Activated CD4-positive, CD25-positive, alpha-beta regulatory T cell (primary cell): ENCODE data around the gene CDK15.

Source experiments
- DNase-seq, 4 experiments: peaks; one replicate each; lab custom pipeline; 2025; lab: John Stamatoyannopoulos, UW

CDK15 gene

DNA sequence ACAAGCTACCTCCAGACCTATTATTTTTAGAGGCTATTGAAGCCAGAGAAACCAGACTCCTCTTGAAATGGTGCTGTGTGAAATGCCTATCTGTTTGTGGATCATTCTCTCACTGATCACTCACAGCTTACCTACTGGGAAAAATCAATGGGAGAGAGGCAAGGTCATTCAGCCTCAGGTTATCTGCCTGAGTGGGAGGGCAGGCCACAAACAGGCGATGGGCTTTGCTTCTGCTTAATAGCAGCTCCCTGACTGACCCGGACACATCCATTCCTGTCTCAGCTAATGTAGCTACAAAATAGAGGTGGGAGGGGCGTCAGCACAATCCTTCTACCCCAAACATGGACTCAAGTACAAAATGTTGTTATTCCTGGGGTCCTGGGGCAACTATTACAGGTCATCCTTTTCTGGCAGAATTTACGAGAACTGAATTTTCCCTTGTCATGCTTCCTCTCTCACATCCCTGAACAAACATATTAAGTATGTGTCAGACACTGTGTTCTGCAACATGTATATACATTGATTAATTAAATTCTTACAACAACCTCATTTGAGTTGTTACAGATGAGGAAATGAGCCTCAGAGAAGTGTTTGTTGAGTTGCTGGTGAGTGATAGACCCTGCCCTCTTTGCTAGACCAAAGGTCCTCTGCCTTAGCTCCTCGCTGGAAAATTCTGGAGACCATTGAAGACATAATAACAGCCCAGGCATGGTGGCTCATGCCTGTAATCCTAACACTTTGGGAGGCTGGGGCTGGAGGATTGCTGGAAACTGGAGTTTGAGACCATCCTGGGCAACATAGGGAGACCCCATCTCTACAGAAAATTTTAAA lies 60.5 kb downstream of the CDK15 start:
- DNase-seq: no peak

DNA sequence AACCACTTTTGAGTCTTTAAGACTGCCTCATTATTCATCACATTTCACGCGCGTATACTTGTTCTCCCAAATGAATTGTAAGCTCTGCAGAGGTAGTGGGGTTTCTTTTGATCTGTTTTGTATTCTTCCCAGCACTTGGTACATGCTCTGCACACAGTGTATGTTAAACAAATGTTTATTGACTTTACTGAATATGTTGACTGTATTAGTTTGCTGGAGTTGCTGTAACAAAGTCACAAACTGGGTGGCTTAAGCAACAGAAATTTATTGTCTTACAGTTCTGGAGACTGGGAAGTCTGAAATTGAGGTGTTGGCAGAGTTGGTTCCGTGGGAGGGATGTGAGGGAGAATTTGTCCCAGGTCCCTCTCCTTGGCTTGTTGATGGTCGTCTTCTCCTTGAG lies 65.1 kb downstream of the CDK15 start:
- no peak for DNase-seq

DNA sequence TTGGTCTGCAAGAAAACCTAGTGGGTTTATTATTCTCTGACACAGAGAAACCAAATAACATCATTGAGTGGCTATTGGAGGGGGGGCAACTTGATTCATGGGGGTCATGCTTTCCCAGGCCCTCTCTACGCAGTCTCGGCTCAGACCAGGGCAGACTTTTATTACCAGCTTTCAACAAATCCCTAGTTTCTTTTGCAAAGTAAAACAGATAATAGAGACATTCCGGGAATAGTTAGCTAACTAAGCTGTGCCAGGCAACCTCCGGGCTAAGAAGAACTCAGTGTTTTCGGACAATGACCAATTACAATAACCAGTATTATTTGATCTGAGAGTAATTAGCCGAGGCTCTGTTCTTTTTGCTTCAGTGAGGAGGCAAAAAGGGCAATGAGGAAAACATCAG lies 66.3 kb downstream of the CDK15 start:
- DNase-seq: no peak

DNA sequence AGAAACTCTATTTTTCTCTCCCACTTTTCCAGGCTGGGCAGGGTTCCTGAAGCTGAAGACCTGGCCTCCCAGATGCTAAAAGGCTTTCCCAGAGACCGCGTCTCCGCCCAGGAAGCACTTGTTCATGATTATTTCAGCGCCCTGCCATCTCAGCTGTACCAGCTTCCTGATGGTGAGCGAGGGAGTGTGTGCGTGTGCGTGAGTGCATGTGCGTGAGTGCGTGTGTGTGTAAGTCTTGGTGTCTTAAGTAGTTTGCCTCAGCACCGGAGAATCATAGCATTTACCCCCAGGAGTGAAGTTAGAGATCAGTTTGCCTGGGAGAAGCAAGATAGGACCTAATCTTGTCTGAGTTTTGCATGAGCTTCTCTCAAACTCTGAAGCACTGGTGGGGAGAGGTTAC lies 73.7 kb downstream of the CDK15 start:
- no peak for DNase-seq

DNA sequence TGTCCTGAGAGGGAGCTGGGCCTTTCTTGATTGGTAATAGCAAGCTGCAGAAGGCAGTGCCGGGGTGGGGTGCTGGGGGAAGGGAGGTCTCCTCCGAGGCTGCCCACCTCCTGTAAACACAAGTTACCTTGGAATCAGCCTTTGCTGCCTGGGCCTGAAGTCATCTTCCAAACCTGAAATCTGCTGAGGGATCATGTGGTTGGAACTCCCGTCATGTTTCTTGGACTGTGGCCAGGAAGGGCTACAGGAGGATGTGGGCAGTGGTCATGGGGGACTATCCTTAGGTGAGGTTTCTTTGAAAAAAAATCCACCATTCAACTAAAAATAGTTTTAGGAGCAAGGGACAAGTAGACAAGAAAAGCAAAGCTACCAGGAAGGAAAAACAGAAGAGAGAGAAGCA lies 74.2 kb downstream of the CDK15 start:
- no peak for DNase-seq

DNA sequence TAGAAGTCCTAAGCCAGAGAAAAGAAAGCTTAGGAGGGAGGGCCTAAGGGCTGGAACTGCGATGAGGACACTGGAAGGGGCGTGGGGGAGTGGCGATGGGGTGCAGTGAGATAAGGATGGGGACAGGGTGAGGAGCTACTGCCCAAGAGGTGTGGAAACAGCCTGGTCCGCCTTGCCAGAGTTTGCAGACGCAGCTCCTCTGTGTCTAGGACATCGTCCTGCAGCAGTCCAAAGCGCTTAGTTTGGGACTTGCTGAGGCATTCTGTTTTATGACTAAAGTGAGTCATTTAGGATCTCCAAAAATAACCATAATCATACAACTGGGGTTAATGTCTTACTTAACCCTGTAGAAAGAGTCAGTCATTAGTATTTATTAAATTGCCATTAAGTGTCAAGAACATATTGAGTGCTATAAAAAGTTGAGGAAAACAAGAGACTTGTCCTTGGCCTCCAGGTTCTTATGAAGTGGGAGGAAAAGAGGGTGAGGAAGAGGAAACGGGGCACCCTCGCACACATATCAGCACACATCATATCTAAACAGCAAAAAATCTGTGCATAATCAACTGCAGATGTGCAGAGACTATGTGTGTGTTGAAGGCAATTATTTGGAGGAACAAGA lies 74.8 kb downstream of the CDK15 start:
- no peak for DNase-seq

DNA sequence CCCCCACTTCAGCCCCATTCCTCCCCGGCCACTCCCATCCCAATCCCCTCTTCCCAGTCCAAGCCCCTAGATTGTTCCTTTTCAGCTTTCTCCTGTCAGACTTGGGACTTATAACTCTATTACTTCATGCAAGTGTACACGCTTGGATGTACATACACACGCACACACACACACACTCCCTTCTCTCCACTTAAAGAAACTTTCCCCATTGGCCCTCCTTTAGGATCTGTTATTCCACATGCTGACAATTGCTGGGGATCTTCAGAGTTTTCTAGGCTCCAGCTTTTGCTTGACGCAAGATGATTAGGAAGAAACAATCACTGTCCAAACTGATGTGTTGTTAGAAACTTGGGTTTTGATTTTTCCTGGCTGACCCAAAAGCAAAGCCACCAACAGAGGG lies 75.4 kb downstream of the CDK15 start:
- no peak for DNase-seq

DNA sequence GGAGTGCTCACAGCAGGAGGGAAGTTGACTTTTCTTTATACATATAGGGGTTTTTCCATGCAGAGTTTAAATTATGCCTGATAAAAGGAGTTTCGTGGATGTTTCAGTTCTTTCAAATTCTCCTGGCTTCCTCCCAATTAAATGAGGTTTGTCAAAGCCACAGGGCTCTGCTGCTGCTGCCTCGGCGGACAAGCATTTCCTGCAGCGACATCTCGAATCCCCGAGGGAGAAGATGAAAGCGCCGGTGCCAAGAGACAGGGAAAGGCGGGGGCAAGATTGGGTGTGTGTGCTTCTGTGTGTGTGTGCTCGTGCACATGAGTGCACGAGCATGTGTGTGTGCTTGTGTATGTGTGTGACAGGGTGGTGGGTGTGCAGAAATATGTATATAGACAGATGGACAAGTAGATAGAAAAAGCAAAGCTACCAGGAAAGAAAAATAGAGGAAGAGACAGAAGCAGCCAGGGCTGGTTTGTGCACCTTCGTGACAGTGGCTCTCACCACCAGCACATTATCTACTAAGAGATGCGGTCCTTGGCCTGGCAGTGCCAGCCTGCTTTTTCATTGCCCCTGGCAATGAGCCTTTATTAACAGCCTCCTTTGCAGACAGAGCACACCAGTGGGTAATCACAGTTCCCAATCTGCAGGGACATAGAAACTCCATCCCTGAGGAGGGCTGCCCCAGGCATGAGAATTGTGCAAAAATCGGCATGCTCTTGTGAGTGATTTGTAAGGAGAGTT lies 76.2 kb downstream of the CDK15 start:
- no peak for DNase-seq

DNA sequence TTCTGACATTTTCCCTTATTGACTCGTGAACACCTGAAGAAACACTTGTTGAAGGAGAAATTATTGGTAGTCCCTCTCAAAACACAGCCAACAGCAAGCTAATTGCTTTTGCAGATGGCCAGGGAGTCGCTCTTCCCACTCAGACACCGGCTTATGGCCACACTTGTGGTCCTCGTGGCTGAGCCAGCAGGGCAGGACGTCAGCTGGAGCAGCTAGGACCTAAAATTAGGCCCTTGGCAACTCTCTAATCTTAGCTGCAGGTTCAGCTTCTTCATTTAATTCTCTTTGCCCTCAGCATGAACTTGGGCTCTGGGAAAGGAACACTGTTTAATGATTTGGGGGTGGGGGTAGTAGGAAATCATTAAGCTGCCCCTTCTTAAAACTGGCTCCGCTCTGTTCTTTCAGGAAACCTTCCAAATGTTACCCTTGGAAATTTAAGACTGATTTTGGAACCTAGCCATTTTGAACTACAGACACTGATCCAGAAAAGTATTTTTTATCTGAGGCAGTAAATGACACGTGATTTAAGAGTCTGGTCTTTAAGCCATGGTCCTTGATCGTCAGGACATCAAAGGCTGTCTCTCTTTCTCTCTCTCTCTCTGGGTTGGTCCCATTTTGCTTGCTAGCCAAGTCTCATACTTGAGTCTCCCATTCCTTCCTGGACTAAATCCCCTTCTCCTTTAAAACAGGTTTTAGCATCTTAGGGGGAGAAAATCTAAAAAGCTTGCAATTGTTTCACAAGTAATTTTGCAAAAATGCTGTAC lies 77.5 kb downstream of the CDK15 start:
- DNase-seq: no peak

DNA sequence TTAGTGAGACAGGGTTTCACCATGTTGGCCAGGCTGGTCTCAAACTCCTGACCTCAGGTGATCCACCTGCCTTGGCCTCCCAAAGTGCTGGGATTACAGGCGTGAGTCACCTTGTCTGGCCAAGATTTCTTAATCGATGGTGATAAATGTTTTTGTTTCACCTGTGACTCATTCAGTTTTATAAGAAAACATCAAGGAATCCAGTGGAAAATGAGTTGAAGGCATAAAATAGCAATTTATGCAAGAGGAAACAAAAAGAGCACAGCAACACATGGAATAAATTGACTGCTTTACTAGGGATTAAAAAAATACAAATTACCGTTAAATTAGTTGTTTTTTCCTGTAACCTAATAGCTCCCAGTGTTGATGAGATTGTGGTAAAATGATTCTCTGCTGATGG lies 80.2 kb downstream of the CDK15 start:
- DNase-seq: no peak

DNA sequence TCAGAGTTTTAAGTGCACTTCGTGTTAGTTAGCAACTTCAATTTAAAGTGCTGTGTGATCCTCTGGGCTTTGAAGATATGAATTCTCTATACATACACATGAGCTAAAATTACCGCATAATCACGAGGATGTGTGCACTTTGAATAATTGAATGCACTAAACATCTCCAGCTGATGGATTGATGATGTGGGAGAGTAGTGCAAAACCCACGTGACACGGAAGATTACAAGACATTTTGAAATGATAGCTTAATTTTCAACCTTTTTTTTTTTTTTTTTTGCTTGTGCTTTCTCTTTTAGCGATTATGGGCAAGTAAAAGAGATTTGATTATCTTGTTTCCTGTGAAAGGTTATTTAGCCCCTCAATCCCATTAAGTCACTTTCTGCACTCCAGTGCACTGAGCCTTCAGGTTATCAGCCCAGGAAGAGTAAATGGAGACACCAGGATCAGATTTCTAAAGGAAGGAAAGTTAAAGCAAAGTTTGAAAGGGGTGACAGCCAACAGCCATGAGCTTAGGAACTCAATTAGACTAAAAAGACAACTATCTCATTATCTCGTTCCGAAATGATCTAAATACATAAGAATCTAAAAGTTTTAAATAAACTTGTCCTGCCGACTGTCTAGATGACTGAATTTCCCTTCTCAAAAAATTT lies 81.6 kb downstream of the CDK15 start:
- no peak for DNase-seq

DNA sequence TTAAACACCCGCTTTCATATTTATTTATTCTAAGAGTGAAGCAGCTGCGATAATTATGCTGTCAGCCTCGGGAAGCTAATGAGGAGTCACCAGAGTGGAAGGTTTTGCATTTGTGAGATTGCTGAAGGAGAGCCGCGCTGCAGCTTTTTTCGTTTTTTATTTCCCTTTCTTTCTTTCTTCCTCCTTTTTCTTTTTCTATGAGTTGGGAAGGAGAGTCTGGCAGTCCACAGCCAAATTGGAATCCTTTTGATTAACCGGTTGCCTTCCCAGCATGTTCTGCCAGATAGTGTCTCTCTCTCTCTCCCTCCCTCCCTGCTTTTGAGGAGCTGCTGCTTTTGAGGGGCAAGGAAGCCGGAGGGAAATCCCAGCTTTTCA lies 82.1 kb downstream of the CDK15 start:
- DNase-seq: no peak

DNA sequence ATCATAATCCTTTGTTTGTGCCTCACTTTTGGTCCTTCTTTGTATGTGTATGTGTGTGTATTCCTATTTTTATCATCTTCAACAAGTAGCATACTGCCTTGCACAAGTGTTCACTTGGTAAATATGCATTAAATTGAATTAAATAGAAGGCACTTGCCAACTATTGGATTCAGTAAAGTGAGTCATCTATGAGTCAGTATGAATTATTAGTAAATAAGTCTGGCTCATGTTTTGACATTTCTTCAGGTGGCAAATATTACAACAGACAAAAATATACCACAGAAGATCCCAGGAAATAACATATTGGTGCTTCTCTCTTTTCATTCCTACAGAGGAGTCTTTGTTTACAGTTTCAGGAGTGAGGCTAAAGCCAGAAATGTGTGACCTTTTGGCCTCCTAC lies 84.1 kb downstream of the CDK15 start:
- no peak for DNase-seq

DNA sequence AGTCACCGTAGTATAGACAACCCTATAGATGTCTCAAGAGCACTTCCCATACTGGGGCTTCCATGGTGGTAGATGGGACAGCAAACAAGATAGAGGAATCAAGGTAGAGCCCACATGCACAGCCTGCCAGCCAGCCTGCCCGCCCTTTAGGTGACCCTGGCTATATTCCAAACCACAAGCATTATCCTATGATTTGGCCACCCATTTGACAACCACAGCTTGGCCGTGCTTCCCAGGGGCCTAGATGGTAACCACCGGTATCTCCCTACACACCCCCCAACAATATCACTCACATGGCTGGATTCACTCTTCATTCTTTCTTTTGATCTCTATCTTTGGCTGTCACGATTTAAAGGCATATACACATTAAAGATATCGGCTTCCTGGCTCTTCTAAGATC lies 85.3 kb downstream of the CDK15 start:
- no peak for DNase-seq

DNA sequence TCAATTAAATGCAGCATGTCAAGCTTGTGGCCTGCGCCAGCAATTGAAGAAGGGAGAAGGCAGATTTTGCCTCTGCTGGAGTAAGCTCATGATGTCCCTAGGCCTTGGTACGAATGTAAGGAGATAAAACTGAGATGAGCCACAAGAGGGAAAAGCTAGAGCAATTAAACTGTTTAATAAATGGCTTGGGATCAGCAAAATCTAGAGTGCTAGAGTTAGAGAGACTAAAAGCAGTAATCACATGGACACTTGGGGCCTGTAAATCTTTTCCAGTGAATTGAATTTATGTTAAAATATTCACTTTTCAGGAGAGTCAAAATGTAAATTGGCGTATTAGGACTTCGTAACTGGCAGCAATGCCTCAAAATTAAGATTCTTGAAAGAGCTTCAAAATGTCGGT lies 86.2 kb downstream of the CDK15 start:
- DNase-seq: no peak

DNA sequence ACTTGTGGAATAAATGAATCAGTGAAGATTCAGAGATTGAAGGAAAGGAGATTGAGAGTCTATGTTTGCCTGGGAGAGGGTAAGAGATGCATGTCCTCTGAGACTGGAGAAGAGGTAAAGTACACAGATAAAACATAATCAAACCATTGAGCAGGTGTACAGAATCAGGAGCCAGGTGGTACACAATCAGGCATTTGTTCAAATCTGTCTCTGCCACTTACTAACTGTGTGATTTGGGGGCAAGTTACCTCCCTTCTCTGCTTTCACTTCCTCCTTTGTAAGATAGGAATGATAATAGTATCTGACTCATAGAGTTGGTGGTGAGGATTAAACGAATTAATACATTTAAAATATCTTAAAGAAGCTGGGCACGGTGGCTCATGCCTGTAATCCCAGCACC lies 94.0 kb downstream of the CDK15 start:
- DNase-seq: no peak

DNA sequence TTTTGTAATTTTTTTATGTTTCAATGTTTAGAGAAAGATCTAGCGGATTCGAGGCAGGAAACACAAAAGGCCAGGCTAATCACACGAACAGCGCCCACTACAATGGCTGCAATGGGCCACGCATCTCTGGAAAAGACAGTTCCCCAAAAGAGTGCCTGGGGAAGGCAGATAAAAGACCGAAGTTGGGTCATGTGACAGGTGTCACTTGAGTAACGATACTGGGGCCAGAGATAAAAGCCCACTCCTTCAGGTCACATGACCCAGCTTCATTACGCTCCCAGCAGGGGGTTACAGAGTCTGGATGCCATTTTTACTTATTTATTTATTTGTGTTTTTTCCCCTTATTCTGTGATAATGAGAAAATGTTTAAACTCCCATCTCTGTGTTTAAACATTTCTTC lies 95.4 kb downstream of the CDK15 start:
- DNase-seq: no peak

DNA sequence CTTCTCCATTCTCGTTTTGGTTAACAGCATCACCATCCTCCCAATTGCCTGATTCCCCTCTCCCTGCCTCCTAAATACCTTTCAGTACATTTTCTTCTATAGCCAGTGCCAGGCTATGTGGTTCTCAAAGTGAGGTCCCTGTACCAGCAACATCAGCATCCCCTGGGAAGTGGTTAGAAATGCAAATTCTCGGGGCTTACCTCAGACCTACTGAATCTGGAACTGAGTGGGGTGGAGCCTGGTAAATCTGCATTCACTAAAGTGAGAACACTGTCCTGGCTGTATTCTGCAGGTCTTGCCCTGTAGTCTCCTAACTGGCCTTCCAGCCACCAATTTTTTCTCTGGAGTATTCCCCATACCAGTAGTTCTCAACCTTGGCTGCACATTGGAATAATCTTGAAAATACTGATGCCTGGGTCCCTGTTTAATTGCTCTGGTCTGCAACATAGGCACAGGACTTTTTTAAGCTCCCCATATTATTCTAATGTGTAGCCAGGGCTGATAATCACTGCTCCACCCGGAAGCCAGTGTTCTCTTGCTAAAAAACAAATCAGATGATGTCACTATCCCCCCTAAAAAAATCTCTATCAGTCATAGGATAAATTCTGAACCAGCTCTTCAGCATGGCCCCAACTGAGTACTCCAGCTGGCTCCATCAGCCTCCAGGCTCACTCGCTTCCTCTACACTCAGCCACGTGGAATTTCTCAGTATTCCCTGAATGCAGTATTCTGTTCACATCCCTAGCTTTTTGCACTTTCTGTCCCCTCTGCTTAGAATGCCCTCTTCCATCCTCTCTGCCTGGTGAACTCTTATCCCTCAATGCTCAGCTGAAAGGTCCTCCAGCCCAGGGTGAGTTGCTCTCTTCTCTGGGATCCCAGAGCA lies 98.4 kb downstream of the CDK15 start:
- DNase-seq: no peak

DNA sequence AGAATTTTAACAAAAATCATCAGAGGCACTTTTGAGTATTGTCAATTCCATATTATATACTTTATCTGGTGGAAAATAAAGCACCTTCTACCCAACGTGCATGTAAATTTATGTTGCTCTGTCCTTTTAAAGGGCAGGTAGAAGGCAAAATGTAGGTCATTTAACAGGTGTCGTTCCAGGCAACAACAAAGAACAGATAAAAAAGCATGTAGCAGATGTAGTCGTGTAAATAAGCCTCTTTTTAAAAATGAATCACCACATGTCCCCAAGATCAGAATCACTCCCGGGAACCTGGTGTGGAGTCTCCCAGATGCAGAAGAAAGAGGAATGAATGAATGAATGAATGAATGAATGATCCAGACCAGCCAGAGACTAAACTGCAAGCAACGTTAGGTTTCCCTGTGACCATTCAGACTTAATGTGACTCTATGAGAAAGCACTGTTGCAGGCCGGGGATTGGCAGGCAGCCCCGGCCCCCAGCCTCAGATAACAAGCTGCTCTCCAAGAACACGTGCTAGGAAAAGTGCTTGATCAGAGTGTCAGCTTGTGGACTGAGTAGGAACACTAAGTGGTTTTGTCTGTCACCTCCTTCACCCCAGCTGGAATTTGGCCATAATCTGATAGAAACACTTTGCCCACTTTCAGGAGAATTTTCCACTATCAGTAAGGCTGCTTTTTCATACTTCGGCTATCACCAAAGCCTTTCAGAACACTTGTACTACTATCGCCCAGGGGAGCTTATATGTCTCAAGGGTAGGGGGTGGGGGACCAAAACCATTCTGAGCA lies 100.6 kb downstream of the CDK15 start:
- no peak for DNase-seq

DNA sequence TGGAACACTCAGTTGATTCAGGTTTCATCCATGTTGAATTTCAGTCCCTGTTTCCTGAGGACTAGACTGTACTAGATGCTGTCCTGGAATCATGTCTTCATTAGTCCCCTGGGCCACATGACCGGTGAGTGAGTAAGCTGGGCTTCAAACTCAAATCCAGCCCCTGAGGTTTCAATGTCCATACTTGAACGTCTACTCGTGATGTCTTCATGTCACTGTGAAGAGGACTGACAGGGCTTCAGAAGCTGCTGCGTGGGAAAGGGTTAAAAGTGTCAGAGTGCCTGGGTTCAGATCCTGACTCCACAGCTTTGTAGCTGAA lies 101.2 kb downstream of the CDK15 start:
- DNase-seq: no peak
